K562 (cell line): ENCODE measurements around the gene ANKRD11. TPM values are rescaled to one million over a fixed set of nuclear protein-coding genes. Genes with fewer than 3 reads are reported as not detected.
A peak's percentile ranks its signal among the peaks of the same experiment; 100 is the strongest.

Experiments
- ATAC-seq: fragments of 200-7000 bp; cut with Tn5 transposase; 3 replicates; pipeline ENCODE4 v1.9.1; 2020; ENCODE audit warnings: moderate library complexity
- BruUV-seq: library from RNA; stranded (reverse); fragments of 400-500 nt; replicated peaks from 2 replicates; lab custom pipeline; 2021; lab: Mats Ljungman, UMichigan
- CTCF ChIA-PET: fragments of 300-600 bp; formaldehyde crosslinking; extraction: SDS; loops from one replicate; lab custom pipeline; 2021; ENCODE audit warnings: low intra/inter-chr PET ratio; lab: Yijun Ruan, JAX
- POLR2A ChIA-PET: fragments of 300-600, 350-650 bp; sonication (Branson Sonifier 250); formaldehyde crosslinking; extraction: SDS; loops from one replicate; lab custom pipeline; 2021; ENCODE audit warnings: antibody characterized with exemption, inconsistent platforms; lab: Yijun Ruan, JAX
- DNase-seq, 4 experiments: peaks; one replicate each; pipeline versions ENCODE4 v3.0.0 to v3.0.0-alpha.2; 2011 to 2018; ENCODE audit warnings: low spot score in 3 of 4, mixed read lengths in 3 of 4; ENCODE audit errors: extremely low read depth in 1 of 4
- FAIRE-seq: peaks from 2 replicates; lab custom pipeline; 2011; peaks lifted over from hg19 to GRCh38; lab: Jason Lieb, UNC
- H2AFZ ChIP-seq: 2 replicates; pipeline ENCODE4 v1.6.0; 2011; ENCODE audit warnings: low read depth, low read length, control low read depth, inconsistent platforms
- H3K27ac ChIP-seq: fragments of 200-600 bp; 3 replicates; pipeline ENCODE4 v1.8.0; 2011; ENCODE audit warnings: low read depth, mild to moderate bottlenecking, control low read depth, inconsistent platforms, low read length, moderate library complexity, mixed read lengths; ENCODE audit errors: extremely low read depth
- H3K27me3 ChIP-seq, 2 experiments: fragments of 300-600 bp in 1 of 2; 2 replicates in 1 of 2; 3 replicates in 1 of 2; pipeline versions ENCODE4 v1.6.0 to v1.8.0; 2011; ENCODE audit warnings: inconsistent platforms in 2 of 2, low read length in 2 of 2, mild to moderate bottlenecking in 1 of 2, mixed read lengths in 1 of 2, moderate library complexity in 1 of 2; ENCODE audit not compliant: control insufficient read depth in 2 of 2, insufficient read depth in 2 of 2
- H3K36me3 ChIP-seq: fragments of 300-600 bp; 3 replicates; pipeline ENCODE4 v1.8.0; 2011; ENCODE audit warnings: mild to moderate bottlenecking, low read length, inconsistent platforms; ENCODE audit not compliant: control insufficient read depth, insufficient read depth
- H3K4me1 ChIP-seq, 2 experiments: fragments of 200-600 bp in 1 of 2; replicated peaks in 1 of 2; 2 replicates in 1 of 2; 3 replicates in 1 of 2; pipeline versions ENCODE4 v1.5.1 to v1.8.0; 2011; ENCODE audit warnings: inconsistent platforms in 2 of 2, low read length in 2 of 2, mild to moderate bottlenecking in 1 of 2, mixed read lengths in 1 of 2, moderate library complexity in 1 of 2; ENCODE audit not compliant: control insufficient read depth in 2 of 2, insufficient read depth in 2 of 2
- H3K4me2 ChIP-seq: 2 replicates; pipeline ENCODE4 v1.6.1; 2011; ENCODE audit warnings: low read length, control low read depth, inconsistent platforms, mixed read lengths; ENCODE audit not compliant: insufficient read depth
- H3K4me3 ChIP-seq: fragments of 200-600 bp; sonication (generic), shearing (Covaris generic); 2 replicates; pipeline ENCODE4 v1.5.1; 2016; ENCODE audit warnings: control low read depth, inconsistent platforms
- H3K79me2 ChIP-seq: fragments of 200-600 bp; 3 replicates; pipeline ENCODE4 v1.8.0; 2011; ENCODE audit warnings: low read length, inconsistent platforms; ENCODE audit not compliant: control insufficient read depth, insufficient read depth
- H3K9ac ChIP-seq, 2 experiments: 2 replicates each; pipeline versions ENCODE4 v1.6.0 to v1.6.1; 2011; ENCODE audit warnings: low read depth in 2 of 2, low read length in 2 of 2, control low read depth in 1 of 2, inconsistent platforms in 1 of 2, mild to moderate bottlenecking in 1 of 2, mixed read lengths in 1 of 2; ENCODE audit not compliant: insufficient read depth in 1 of 2
- H3K9me1 ChIP-seq: one replicate; pipeline ENCODE4 v1.6.0; 2011; ENCODE audit warnings: inconsistent platforms, mild to moderate bottlenecking, low read length, moderate library complexity; ENCODE audit not compliant: control insufficient read depth, insufficient read depth
- H3K9me3 ChIP-seq: replicated peaks from 2 replicates; pipeline ENCODE4 v1.5.1; 2011; ENCODE audit warnings: low read depth, low read length, inconsistent platforms; ENCODE audit not compliant: control insufficient read depth, insufficient read depth
- H4K20me1 ChIP-seq: replicated peaks from 2 replicates; pipeline ENCODE4 v1.6.1; 2011; ENCODE audit warnings: low read length, inconsistent platforms, mixed read lengths; ENCODE audit not compliant: control insufficient read depth, insufficient read depth
- CCAR2 ChIP-seq: fragments of 200-400 bp; formaldehyde crosslinking; IDR thresholded peaks from 2 replicates; pipeline ENCODE4 v1.6.1; 2017; ENCODE audit warnings: mild to moderate bottlenecking, low read depth, low read length
- FOXK1 ChIP-seq: sonication (generic); formaldehyde crosslinking; IDR thresholded peaks from 2 replicates; pipeline ENCODE4 v1.8.0; 2022; ENCODE audit warnings: missing genetic modification reagents, mild to moderate bottlenecking, borderline replicate concordance
- FOXK2 ChIP-seq, 2 experiments: fragments of 450-650 bp; IDR thresholded peaks in 1 of 2; conservative IDR thresholded peaks in 1 of 2; 2 replicates each; pipeline ENCODE4 v1.6.1; 2016; ENCODE audit warnings: low read depth in 2 of 2, mild to moderate bottlenecking in 1 of 2
- HIVEP1 ChIP-seq: fragments of 250-450 bp; sonication (Bioruptor Pico); IDR thresholded peaks from 2 replicates; pipeline ENCODE4 v1.4.0; 2020; ENCODE audit warnings: mild to moderate bottlenecking
- MLLT1 ChIP-seq, 2 experiments: fragments of 450-650 bp; IDR thresholded peaks; 2 replicates each; pipeline ENCODE4 v1.6.1; 2016
- MYC ChIP-seq, 2 experiments: fragments of 250-450 bp in 1 of 2; sonication (Bioruptor Pico) in 1 of 2; IDR thresholded peaks; 2 replicates each; pipeline versions ENCODE4 v1.5.1 to v1.6.1; 2012 to 2021; ENCODE audit warnings: low read depth in 2 of 2, borderline replicate concordance in 1 of 2, improper control_type of control experiment in 1 of 2, low read length in 1 of 2, mild to moderate bottlenecking in 1 of 2, moderate library complexity in 1 of 2
- NFE2 ChIP-seq: IDR thresholded peaks from 2 replicates; pipeline ENCODE4 v1.6.1; 2014; ENCODE audit warnings: antibody characterized with exemption, low read depth
- PCBP2 ChIP-seq: fragments of 200-400 bp; formaldehyde crosslinking; IDR thresholded peaks from 2 replicates; pipeline ENCODE4 v1.6.1; 2018; ENCODE audit warnings: low read length, low read depth, mild to moderate bottlenecking, moderate library complexity; ENCODE audit not compliant: poor library complexity, severe bottlenecking
- SMARCB1 ChIP-seq: IDR thresholded peaks from 2 replicates; pipeline ENCODE4 v1.6.1; 2011; ENCODE audit warnings: improper control_type of control experiment, low read depth; ENCODE audit not compliant: insufficient read length
- SNIP1 ChIP-seq: fragments of 450-650 bp; IDR thresholded peaks from 2 replicates; pipeline ENCODE4 v1.7.1; 2017; ENCODE audit warnings: low read depth, mild to moderate bottlenecking
- STAT6 ChIP-seq: sonication (generic); formaldehyde crosslinking; IDR thresholded peaks from 2 replicates; pipeline ENCODE4 v1.8.1; 2023; ENCODE audit warnings: mild to moderate bottlenecking, missing genetic modification reagents
- UBTF ChIP-seq, 2 experiments: IDR thresholded peaks; 2 replicates each; pipeline ENCODE4 v1.6.1; 2012; ENCODE audit warnings: improper control_type of control experiment in 2 of 2, low read depth in 2 of 2, low read length in 2 of 2, borderline replicate concordance in 1 of 2
- ZNF143 ChIP-seq: sonication (generic); formaldehyde crosslinking; IDR thresholded peaks from 2 replicates; pipeline ENCODE4 v1.9.0; 2022; ENCODE audit warnings: mild to moderate bottlenecking, missing genetic modification reagents
- ZNF699 ChIP-seq: fragments of 250-450 bp; sonication (Bioruptor Pico); IDR thresholded peaks from 2 replicates; pipeline ENCODE4 v1.8.0; 2021; ENCODE audit warnings: mild to moderate bottlenecking, moderate library complexity; ENCODE audit not compliant: insufficient replicate concordance
- WGBS: fragments of 100-300 bp; shearing (Covaris generic); methylation state at CpG from one replicate; pipeline ENCODE4 v1.1.6; 2016; ENCODE audit warnings: low coverage, mixed read lengths; ENCODE audit not compliant: insufficient coverage; ENCODE audit errors: missing lambda C conversion rate; 5-methylcytosine and 5-hydroxymethylcytosine counted together
- in situ Hi-C: fragments of 300-500 bp; cut with MboI; formaldehyde crosslinking; loops from 4 replicates; pipeline ENCODE4 v1.15.0; 2018; ENCODE audit warnings: inconsistent platforms, mixed read lengths
- intact Hi-C: fragments of 100-400 bp; cut with micrococcal nuclease; formaldehyde crosslinking; loops from 2 replicates; pipeline ENCODE4 v1.14.2; 2022
- polyA plus RNA-seq, 8 experiments: library from polyadenylated mRNA; depleted of rRNA in 4 of 8; stranded (reverse) in 5 of 8; unstranded in 3 of 8; fragments of >200 nt; fragmentation: Nextera tagmentation in 2 of 8; fragmentation: Illumina TruSeq in 1 of 8; extraction: Ambion mirVana in 2 of 8; extraction: Trizol in 1 of 8; gene quantifications; 2 replicates each; pipeline versions ENCODE4 v1.2.1 to v1.2.3, GENCODE V29; 2011 to 2014; ENCODE audit warnings: inconsistent platforms in 1 of 8, missing spikeins in 1 of 8
- total RNA-seq, 7 experiments: library from RNA; depleted of rRNA in 6 of 7; stranded (reverse); fragments of >200 nt in 6 of 7; fragmentation: Illumina TruSeq in 2 of 7; extraction: Trizol in 2 of 7; gene quantifications; 2 replicates each; pipeline versions ENCODE4 v1.2.1 to v1.2.3, GENCODE V29; 2011 to 2021; ENCODE audit warnings: low replicate concordance in 1 of 7

Gene ANKRD11
- total and polyA plus RNA-seq, 9 of the 15 experiments (the other 6 are each of a cell fraction or from before 2014, with no cell fraction given): 4.7 to 126 (median 31.7) TPM

DNA sequence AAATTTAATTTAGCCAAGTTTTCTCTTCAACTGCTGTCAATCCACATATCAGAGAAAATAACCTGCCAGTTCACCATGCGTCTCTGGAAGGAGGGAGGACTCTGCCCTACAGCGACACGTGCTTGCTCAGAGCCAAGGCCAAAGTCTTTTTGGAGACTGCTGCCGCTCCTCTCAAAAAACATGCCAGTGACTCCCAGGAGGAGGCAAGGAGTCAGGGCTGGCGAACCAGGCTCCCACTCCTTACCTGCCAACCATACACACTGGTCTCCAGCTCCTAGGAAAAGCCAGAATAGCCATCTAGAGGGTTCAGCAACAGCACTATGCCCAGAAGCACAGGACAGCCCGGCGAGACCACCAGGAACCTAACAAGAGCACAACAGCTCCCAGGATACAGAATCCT, 73.0 kb downstream of the ANKRD11 start:
- Histone ChIP-seq H2AFZ (no peak overlapping the region), H3K27ac (no peak overlapping the region), H3K79me2 (peaks cover 93% of the 10 kb centered on the region), H3K27me3 (no peaks in the 10 kb centered on the region), H3K9me3 (no peaks in the 10 kb centered on the region), H3K36me3 (peaks cover 56% of the 10 kb centered on the region), H3K4me1 (peaks cover 15 to 30% of the 10 kb centered on the region in 2 experiments; a peak in 4 of 5 replicates), H3K4me3 (no peak overlapping the region), H4K20me1 (peaks cover 76% of the 10 kb centered on the region), H3K9ac (peak overlapping the region in 1 of 2 experiments; percentile 73; a peak in 1 of 4 replicates), H3K4me2 (no peak overlapping the region), H3K9me1 (peaks cover 14% of the 10 kb centered on the region)
- ChIA-PET CTCF (no interaction called here), POLR2A (interaction anchor here (0.8 to 1.2 kb wide), 2 partner anchors 8 to 15 kb away, joined by 3 read pairs; no protein-coding TSS in a partner anchor)
- ATAC-seq (no peak), DNase-seq (no peak), FAIRE-seq (no peak)
- WGBS: 86% methylated on average over 7 of the region's 7 CpGs
- intact Hi-C loops: no loop called here
- in situ Hi-C loops: no loop called here
- no TSS peak for BruUV-seq
- no peak for TF ChIP-seq MLLT1 (IDR thresholded peaks at IDR 0.05)
- TF ChIP-seq ZNF699 (CRISPR knock-in tag): no peak
- TF ChIP-seq SMARCB1: no peak
- TF ChIP-seq FOXK1 (CRISPR knock-in tag): no peak
- TF ChIP-seq CCAR2: no peak
- TF ChIP-seq ZNF143 (CRISPR knock-in tag): no peak
- no peak for TF ChIP-seq STAT6 (CRISPR knock-in tag)
- no peak for TF ChIP-seq UBTF (IDR thresholded peaks at IDR 0.05; ENCODE audit: borderline replicate concordance in 1 of 2, low read depth in 2 of 2, low read length in 2 of 2)
- no peak for TF ChIP-seq MYC (IDR thresholded peaks at IDR 0.05; ENCODE audit: low read depth, low read length)
- no peak for TF ChIP-seq MYC (CRISPR knock-in tag; IDR thresholded peaks at IDR 0.05; ENCODE audit: borderline replicate concordance, low read depth)
- no peak for TF ChIP-seq SNIP1
- no peak for TF ChIP-seq NFE2
- no peak for TF ChIP-seq HIVEP1 (CRISPR knock-in tag)
- TF ChIP-seq PCBP2: no peak
- no peak for TF ChIP-seq FOXK2 (conservative IDR thresholded peaks at IDR 0.05 in 1 of 2, IDR thresholded peaks at IDR 0.05 in 1 of 2; ENCODE audit: low read depth in 2 of 2)
